Gastrocnemius medialis (tissue), 4 donors: ENCODE measurements around the gene BCL11B. TPM values are rescaled to one million over a fixed set of nuclear protein-coding genes. Genes with fewer than 3 reads are reported as not detected.

Experiments used
- ATAC-seq, 2 donors: fragments of 150-250 bp; one replicate each; pipeline ENCODE4 v1.9.1; 2016
- DNase-seq, 2 donors: peaks; one replicate each; pipeline ENCODE4 v3.0.0-alpha.2; 2019
- H3K27ac ChIP-seq, 4 donors: fragments of 200-600 bp; sonication (generic); 1 replicate in 1 of 4; 2 replicates in 3 of 4; pipeline ENCODE4 v1.5.1; 2016 to 2018; ENCODE audit warnings: mild to moderate bottlenecking in 2 of 4, moderate library complexity in 1 of 4
- H3K27me3 ChIP-seq, 3 donors: fragments of 200-600 bp; sonication (generic) in 2 of 3; 1 replicate in 1 of 3; 2 replicates in 2 of 3; pipeline versions ENCODE4 v1.5.1 to v1.6.0; 2016 to 2019; ENCODE audit warnings: mild to moderate bottlenecking in 1 of 3, moderate library complexity in 1 of 3
- H3K36me3 ChIP-seq, 2 donors: fragments of 200-600 bp; sonication (generic) in 1 of 2; one replicate each; pipeline ENCODE4 v1.5.1; 2017 to 2018
- H3K4me1 ChIP-seq, 2 donors: fragments of 200-600 bp; sonication (generic) in 1 of 2; one replicate each; pipeline ENCODE4 v1.5.1; 2016 to 2017; ENCODE audit warnings: mild to moderate bottlenecking in 2 of 2
- H3K4me3 ChIP-seq, 4 donors: fragments of 200-600 bp; sonication (generic) in 3 of 4; 1 replicate in 1 of 4; 2 replicates in 3 of 4; pipeline ENCODE4 v1.5.1; 2016 to 2019; ENCODE audit warnings: mild to moderate bottlenecking in 2 of 4
- H3K9me3 ChIP-seq, 3 donors: fragments of 200-600 bp; sonication (generic) in 2 of 3; 1 replicate in 1 of 3; 2 replicates in 2 of 3; pipeline ENCODE4 v1.5.1; 2016 to 2019
- CTCF ChIP-seq, 5 experiments: fragments of 450-650 bp in 3 of 5; fragments of 200-600 bp in 2 of 5; sonication (generic) in 2 of 5; IDR thresholded peaks in 4 of 5; conservative IDR thresholded peaks in 1 of 5; 1 replicate in 4 of 5; 2 replicates in 1 of 5; pipeline ENCODE4 v1.5.1; 2016 to 2019; ENCODE audit warnings: antibody characterized with exemption in 5 of 5, mild to moderate bottlenecking in 3 of 5, moderate library complexity in 3 of 5
- POLR2A ChIP-seq, 2 donors: fragments of 450-650 bp; IDR thresholded peaks; one replicate each; pipeline ENCODE4 v1.6.1; 2017; ENCODE audit warnings: antibody characterized with exemption in 2 of 2, mild to moderate bottlenecking in 2 of 2, moderate library complexity in 2 of 2
- in situ Hi-C, 4 donors: fragments of 200-750 bp; cut with MboI; loops; one replicate each; pipeline versions ENCODE4 v1.15.0 to v1.8.0; 2017; ENCODE audit warnings: low sequenced_read_pairs in 4 of 4
- intact Hi-C: fragments of 100-400 bp; cut with DNase I; formaldehyde crosslinking; loops from one replicate; pipeline ENCODE4 v1.15.1; 2023; ENCODE audit warnings: low total_unique reads
- total RNA-seq, 4 donors: library from RNA; depleted of rRNA; stranded (reverse); fragments of >200 nt; gene quantifications; one replicate each; pipeline versions ENCODE4 v1.1.0 to v1.2.3, GENCODE V29; 2016

BCL11B gene
- total RNA-seq, 4 donors from 2014 or later: 0.05 to 0.62 (median 0.18) TPM; not detected in 1

GRCh38 chr14:99248761-99249171 lies 23.2 kb downstream of the BCL11B start:
- Histone ChIP-seq H3K27ac (no peak overlapping the region), H3K27me3 (peaks cover 35 to 60% (median 49%) of the 10 kb centered on the region in 3 donors), H3K4me1 (no peaks in the 10 kb centered on the region), H3K9me3 (no peaks in the 10 kb centered on the region), H3K4me3 (no peak overlapping the region), H3K36me3 (no peaks in the 10 kb centered on the region)
- in situ Hi-C loops: no loop called here
- intact Hi-C loops: no loop called here
- ATAC-seq (no peak), DNase-seq (no peak)
- TF ChIP-seq CTCF (IDR thresholded peaks at IDR 0.05 in 4 of 5, conservative IDR thresholded peaks at IDR 0.05 in 1 of 5): no peak
- TF ChIP-seq POLR2A (IDR thresholded peaks at IDR 0.05): no peak

GRCh38 chr14:99247772-99248171 lies 24.2 kb downstream of the BCL11B start:
- Histone ChIP-seq H3K4me3 (no peak overlapping the region), H3K4me1 (no peaks in the 10 kb centered on the region), H3K27me3 (peaks cover 35 to 53% (median 51%) of the 10 kb centered on the region in 3 donors), H3K9me3 (no peaks in the 10 kb centered on the region), H3K36me3 (no peaks in the 10 kb centered on the region), H3K27ac (no peak overlapping the region)
- no peak for DNase-seq
- intact Hi-C loops: no loop called here
- in situ Hi-C loops: no loop called here
- TF ChIP-seq CTCF (IDR thresholded peaks at IDR 0.05 in 4 of 5, conservative IDR thresholded peaks at IDR 0.05 in 1 of 5): no peak
- no peak for TF ChIP-seq POLR2A (IDR thresholded peaks at IDR 0.05)
- no peak for ATAC-seq

- no peak overlapping the region for H3K4me3 ChIP-seq
- no peak overlapping the region for H3K27ac ChIP-seq
- H3K9me3 ChIP-seq: no peaks in the 10 kb centered on the region
- no peaks in the 10 kb centered on the region for H3K4me1 ChIP-seq
- intact Hi-C loops (no loop called here), in situ Hi-C loops (no loop called here)
- no peak for ATAC-seq
- no peaks in the 10 kb centered on the region for H3K36me3 ChIP-seq
- TF ChIP-seq CTCF (IDR thresholded peaks at IDR 0.05 in 4 of 5, conservative IDR thresholded peaks at IDR 0.05 in 1 of 5) (no peak), POLR2A (IDR thresholded peaks at IDR 0.05) (no peak)
- DNase-seq: no peak
- H3K27me3 ChIP-seq: peaks cover 35 to 56% (median 54%) of the 10 kb centered on the region in 3 donors
These were observed 24.8 kb downstream of the BCL11B start for GRCh38 chr14:99247101-99247729.

- in situ Hi-C loops (no loop called here), intact Hi-C loops (no loop called here)
- Histone ChIP-seq H3K4me3 (no peak overlapping the region), H3K27me3 (peaks cover 35 to 60% (median 52%) of the 10 kb centered on the region in 3 donors), H3K27ac (no peak overlapping the region), H3K36me3 (no peaks in the 10 kb centered on the region), H3K4me1 (no peaks in the 10 kb centered on the region), H3K9me3 (no peaks in the 10 kb centered on the region)
- ATAC-seq: no peak
- no peak for TF ChIP-seq CTCF (IDR thresholded peaks at IDR 0.05 in 4 of 5, conservative IDR thresholded peaks at IDR 0.05 in 1 of 5)
- TF ChIP-seq POLR2A (IDR thresholded peaks at IDR 0.05): no peak
- no peak for DNase-seq
These were observed 25.4 kb downstream of the BCL11B start for GRCh38 chr14:99246536-99247097.
